ENCODE data around the gene CCT8L2. TPM values are rescaled to one million over a fixed set of nuclear protein-coding genes. Genes with fewer than 3 reads are reported as not detected.

Gene CCT8L2
- total and polyA plus RNA-seq, 2 experiments from 2014 or later: not detected

- H3K4me1 Mint-ChIP-seq: no peaks in the 10 kb centered on the region
- no peaks in the 10 kb centered on the region for H3F3A ChIP-seq (replicated peaks; ENCODE audit: low read depth)
- no peaks in the 10 kb centered on the region for H3K79me2 ChIP-seq (replicated peaks; ENCODE audit: insufficient read depth)
- peaks cover 74% of the 10 kb centered on the region for H3K9me3 Mint-ChIP-seq
- no peaks in the 10 kb centered on the region for H3K9me2 ChIP-seq (ENCODE audit: insufficient read depth)
- no peaks in the 10 kb centered on the region for H3K4me1 ChIP-seq (ENCODE audit: insufficient read depth)
- H3K4me3 ChIP-seq: no peak overlapping the region
- no peak overlapping the region for H3K27ac Mint-ChIP-seq
- H2AFZ ChIP-seq: no peak overlapping the region
- H3K4me2 ChIP-seq: no peak overlapping the region
- no peaks in the 10 kb centered on the region for H3K36me3 ChIP-seq (ENCODE audit: insufficient read depth)
- no peak overlapping the region for H3K27ac ChIP-seq (ENCODE audit: low read depth)
- DNase-seq (ENCODE audit: low spot score): no peak
- TF ChIP-seq REST (IDR thresholded peaks at IDR 0.05; ENCODE audit: unreplicated experiment) (no peak), JUNB (IDR thresholded peaks at IDR 0.05; ENCODE audit: unreplicated experiment) (no peak), CTCF (conservative IDR thresholded peaks at IDR 0.05; ENCODE audit: low read depth in 2 of 2) (no peak), NANOG (IDR thresholded peaks at IDR 0.05; ENCODE audit: borderline replicate concordance) (no peak), CREB1 (CRISPR knock-in tag; IDR thresholded peaks at IDR 0.05; ENCODE audit: low read depth) (no peak), ETS1 (IDR thresholded peaks at IDR 0.05) (no peak), STAT1 (IDR thresholded peaks at IDR 0.05; ENCODE audit: unreplicated experiment) (no peak), ZNF331 (CRISPR knock-in tag; IDR thresholded peaks at IDR 0.05; ENCODE audit: low read depth) (no peak), EZH2phosphoT487 (IDR thresholded peaks at IDR 0.05; ENCODE audit: unreplicated experiment) (no peak), ZNF114 (CRISPR knock-in tag; IDR thresholded peaks at IDR 0.05) (no peak), POLR2AphosphoS5 (IDR thresholded peaks at IDR 0.05; ENCODE audit: low read depth) (no peak), ZNF462 (CRISPR knock-in tag; IDR thresholded peaks at IDR 0.05) (no peak), EZH2 (IDR thresholded peaks at IDR 0.05; ENCODE audit: low read depth, unreplicated experiment) (no peak)
- ATAC-seq: no peak
- H3K27me3 ChIP-seq (ENCODE audit: insufficient read depth): peaks cover 77% of the 10 kb centered on the region
- H3K4me3 Mint-ChIP-seq: no peak overlapping the region
- peaks cover 24% of the 10 kb centered on the region for H3K36me3 Mint-ChIP-seq (ENCODE audit: low read depth)
- no peaks in the 10 kb centered on the region for H4K20me1 ChIP-seq (replicated peaks; ENCODE audit: insufficient read depth)
- H3K27me3 Mint-ChIP-seq (ENCODE audit: insufficient read depth, low read depth, poor library complexity): peaks cover 14% of the 10 kb centered on the region
Observed at GRCh38 chr22:16603448-16603768, 10.8 kb upstream of the CCT8L2 start.
